ENCODE data around the gene ELFN2.
A peak's percentile ranks its signal among the peaks of the same experiment; 100 is the strongest.

ELFN2 gene

DNA sequence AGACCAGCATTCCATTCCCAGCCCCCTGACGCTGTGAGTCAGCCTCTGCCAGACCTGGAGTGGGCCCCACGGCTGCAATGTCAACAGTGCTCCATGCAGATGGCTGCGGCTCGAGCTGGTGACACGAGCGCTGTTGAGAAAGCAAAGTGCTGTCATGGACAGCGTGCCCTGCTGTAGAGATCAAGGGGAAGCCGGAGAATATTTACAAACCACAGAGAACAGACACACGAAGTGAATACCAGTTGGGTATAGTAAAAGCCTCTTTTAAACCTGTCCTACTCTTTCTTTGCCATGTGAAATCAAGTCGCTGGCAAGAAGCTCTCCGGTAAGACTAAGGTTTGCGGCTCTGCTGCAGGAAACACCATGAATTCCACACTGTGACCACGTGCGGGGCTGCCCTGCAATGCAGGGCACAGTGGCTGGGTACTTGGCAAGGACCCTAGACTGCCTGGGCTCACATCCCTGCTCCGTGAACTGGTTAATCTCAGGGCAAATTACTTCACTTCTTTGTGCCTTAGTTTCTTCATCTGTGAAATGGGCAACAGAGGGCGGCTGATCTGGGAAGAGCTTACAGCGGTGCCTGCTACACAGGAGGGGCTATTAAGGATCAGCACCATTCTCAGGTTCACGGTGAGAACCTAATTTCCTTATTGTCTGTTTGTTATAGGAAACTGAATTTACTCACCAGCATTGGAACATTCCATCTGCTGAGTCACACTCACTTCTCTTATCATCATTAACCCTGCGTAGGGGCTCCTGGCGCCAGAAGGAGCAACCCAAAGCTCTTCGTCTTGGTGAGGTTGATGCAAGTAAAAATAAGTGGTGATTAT lies 27.8 kb upstream of the ELFN2 start:
- DNase-seq, result no peak

DNA sequence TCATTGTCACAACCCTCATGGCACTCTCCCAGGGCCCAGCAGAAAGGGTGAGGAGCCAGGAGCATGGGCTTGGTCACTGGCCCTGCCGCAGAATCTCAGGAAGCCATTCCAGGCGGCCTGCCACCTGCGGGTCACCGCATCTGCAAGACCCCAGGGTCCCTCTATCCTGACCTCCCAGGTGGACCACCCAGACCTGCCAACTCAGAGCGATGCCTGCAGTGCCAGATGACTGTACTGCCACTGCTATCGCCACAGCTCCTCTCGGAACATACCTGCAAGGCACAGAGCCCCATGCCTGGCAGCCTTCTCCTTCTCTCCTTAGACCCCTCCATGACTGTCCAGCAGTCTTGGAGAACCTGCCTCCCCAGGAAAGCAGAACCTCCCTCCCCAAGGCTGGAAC lies 26.4 kb upstream of the ELFN2 start:
- DNase-seq, result no peak

DNA sequence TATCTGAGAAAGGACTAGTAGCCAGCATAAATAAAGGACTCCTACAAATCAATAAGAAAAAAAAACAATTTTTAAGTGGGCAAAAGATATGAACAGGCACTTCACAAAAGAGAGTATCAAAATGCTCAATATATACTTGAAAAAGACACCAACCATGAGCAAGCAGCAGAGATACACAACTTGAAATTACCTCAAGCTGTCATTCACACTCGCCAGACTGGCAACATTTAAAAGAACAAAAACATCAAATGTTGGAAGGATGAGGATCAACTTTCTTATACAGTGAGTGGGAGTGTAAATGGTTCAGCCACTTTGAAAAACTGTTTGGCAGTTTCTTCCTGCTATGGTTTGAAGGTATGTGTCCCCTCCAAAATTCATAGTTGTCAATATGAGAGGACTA lies 23.9 kb upstream of the ELFN2 start:
- no peak for DNase-seq

DNA sequence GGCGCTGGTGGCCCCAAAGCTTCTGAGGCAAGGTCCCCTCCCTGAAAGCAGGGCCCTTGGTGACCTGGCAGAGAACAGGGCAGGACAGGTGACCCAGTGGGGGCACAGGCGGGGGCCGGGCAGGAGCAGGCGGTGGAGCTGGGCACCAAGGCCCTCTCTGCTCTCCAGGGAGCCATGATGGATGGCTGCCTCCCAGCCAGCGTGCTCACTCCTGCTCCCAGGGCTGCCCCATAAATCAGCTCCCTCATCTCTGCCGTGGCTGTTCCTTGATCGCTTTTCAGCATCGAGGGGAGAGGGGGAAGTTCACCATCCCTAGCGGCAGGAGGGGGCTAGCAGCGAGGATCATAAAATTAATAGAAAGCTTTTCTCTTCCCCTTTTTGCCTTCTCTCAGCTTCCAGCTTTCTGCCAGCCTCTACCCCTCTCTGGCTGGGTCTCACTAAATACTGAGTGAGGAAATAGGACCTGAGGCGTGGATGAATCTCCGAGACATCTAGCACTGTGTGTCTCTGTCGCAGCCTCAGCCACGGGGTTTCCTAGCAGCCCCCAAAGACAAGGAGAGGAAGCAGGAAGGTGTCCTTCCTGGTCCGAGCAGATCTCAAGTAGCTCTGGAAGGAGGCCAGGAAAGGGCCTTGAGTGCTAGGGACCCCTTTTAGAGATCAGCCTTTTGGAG lies 22.2 kb upstream of the ELFN2 start:
- no peak for DNase-seq

DNA sequence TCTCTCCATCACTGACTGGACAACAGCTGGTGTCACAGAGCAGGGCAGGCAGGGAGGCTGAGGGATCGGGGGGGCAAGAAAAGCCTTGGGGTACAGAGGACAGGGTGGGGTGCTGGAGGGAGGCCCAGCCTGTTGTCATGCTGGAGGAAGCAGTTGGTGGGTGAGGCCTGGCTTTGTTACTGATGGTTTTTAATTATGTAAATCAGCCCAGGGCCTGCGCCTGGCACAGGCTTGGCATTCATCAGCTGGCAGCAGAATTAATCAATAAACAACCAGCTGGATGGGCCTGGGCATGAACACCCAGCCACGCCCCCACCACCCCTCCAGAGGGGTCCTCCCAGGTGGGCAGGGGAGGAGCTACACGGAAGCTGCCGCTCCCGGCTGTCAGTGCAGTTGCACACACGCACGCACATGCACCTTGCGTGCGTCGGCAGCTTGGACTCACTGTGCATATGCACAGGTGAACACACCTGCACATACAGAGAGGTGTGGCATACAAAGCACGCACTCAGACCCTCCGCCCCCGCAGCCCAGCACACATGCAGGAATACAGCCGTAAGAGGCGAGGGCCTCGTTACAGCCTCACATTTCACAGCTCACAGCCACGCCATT lies 21.3 kb upstream of the ELFN2 start:
- DNase-seq, result peak; percentile 4 to 25

DNA sequence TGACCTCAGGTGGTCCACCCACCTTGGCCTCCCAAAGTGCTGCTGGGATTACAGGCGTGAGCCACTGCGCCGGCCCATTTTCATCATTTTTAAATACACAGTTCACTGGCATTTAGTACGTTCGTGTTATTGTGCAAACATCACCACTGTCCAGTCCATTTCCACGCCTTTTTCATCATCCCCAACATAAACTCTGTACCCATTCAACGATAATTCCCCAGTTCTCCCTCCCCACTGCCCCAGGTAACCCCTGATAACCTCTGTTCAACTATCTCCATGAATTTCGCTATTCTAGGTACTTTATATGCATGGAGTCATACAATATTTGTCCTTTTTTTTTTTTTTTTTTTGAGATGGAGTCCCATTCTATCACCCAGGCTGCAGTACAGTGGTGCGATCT lies 18.2 kb upstream of the ELFN2 start:
- DNase-seq, result no peak

DNA sequence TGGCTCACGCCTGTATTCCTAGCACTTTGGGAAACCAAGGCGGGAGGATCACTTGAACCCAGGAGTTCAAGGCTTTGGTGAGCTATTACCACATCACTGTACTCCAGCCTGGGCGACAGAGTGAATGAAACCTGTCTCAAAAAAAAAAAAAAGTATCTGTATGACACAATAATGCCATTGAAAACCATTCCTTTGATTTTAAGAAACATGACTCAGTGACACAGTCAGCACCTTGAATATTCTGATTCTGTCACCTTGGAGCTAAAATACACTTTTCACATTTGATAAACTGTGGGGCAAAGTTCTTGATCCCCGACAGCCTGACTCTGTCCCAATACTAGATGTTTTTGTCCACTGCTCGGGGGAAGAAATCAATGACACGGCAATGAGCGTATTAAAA lies 16.7 kb upstream of the ELFN2 start:
- no peak for DNase-seq

DNA sequence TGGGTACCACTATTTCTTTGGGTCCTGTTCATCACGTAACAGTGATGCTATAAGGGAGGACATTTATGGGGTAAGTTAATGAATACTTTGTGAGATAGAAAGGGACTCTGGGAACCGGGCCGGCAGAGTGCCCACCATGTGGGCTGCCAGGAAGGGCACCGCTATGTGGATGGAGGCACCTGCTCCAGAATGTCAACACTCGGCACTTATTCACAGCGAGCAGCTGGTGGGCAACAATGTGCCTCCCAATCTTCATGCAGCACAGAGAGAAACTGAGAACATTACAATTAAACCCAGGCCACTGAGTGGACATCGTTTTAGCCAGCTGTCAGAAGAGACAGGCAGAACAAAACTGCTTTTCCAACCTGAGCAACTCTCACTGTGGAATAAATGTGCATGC lies 15.8 kb upstream of the ELFN2 start:
- DNase-seq, result no peak

DNA sequence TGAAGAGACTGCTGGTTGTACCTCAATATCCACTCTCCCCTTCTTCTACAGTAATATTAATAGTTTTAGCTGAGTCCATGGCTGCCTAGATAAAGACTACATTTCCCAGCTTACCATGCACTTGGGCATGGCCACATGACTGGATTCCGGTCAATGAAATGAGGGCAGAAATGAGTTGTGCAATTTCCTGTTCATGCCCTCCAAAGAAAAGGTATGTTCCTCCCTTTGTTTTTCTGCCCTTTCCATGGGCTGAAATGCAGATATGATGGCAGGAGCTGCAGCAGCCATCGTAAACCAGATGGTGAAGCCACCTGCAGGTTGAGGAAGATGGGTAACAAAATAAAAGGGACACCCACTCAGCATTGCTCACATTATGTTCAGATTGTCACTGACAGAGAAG lies 15.3 kb upstream of the ELFN2 start:
- DNase-seq, result no peak

DNA sequence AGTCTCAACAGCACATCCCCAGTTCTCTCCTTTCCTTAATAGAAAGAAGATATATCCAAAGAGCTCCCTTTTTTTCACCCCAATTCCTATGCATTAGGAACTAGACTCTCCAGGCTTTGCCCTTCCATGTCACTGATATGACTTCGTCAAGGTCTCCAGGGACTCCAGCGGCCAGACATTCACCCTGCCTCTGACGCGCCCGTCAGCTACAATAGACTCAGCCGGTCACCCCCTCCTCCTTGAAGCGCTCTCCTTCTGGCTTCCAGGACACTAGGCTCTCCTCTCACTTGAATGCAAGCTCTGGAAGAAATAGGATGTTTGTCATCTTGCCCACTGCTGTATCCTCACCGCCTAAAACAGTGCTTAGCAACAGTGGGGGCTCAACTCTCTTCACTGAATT lies 14.9 kb upstream of the ELFN2 start:
- no peak for DNase-seq

DNA sequence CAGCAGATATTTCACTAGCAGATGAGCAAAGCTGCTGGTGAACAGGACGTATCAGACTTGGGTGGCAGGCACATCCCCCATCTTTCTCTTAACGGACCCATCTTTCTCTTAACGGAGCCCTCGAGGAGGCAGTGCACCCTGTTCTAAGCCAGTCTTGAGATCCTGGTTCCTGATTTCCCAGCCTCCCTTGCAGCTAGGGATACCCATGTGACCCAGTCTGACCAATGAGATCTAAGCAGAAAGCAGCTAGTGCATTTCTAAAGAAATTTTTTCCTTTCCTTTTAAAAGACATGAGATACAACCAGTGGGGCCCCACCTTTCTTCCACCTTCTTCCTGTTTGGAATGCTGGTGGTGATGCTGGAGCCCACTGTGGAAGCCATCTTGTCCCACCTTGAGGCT lies 13.6 kb upstream of the ELFN2 start:
- DNase-seq, result no peak

DNA sequence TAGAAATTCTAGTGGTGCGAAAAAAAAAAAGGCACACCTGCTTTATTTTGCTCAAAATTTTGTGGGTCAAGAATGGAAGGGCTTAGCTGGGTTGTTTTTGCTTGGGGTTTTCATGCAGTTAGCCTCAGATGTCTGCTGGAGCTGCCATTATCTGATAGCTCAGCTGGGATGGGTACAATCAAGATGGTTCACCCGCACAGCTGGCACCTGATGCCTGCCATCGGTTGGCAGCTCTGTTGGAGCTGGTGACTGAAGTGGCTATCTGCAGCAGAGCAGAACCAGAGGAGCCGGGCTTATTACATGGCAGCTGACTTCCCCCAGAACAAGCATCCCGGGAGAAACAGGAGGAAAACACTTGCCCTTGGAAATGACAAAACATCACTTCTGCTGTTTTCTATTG lies 12.1 kb upstream of the ELFN2 start:
- DNase-seq, result no peak

DNA sequence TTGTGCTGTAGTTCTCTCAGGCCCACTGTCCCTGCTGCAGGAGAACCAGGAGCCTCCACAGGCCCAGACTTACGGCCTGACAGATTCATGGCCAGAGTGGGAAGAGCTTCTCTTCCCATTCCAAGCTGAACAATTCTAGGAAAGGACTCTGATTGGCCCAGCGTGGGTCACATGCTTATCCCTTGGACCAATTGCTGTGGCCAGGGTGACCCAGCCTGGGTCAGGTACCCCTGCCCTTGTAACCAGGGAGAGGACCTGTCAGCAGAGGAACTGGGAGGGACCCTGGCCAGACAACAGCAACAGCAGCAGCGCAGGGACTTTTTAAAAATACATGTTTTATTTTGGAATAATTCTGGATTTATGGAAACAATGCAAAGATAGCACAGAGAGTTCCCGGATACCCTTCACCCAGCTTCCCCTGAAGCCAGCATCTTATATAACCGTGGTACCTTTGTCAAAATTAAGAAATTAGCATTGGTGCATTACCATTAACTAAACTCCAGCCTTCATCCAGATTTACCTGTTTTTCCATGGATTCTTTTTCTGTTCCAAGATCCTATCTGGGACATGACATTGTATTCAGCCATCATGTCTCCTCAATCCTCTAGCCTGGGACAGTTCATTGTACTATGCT lies 8.8 kb upstream of the ELFN2 start:
- no peak for DNase-seq

DNA sequence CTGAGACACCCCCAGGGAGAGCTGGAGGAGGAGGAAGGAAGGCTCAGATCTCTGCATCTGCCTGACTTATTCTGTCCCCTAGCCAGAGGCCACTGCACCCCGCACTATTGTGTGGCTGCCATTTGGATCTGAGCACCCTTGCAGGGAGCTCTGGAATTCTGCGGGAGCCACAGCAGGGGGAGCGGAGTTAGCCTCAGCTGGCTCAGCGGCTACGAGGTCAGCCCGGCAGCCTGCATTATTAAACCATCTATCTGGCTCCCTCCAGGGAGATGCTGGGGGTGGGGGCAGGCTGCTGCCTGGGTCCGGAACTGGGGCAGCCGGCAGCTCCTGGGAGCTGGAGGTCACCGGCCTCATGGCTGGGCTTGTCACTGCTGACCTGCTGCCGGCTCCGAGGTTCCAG lies 6.5 kb upstream of the ELFN2 start:
- DNase-seq, result no peak

DNA sequence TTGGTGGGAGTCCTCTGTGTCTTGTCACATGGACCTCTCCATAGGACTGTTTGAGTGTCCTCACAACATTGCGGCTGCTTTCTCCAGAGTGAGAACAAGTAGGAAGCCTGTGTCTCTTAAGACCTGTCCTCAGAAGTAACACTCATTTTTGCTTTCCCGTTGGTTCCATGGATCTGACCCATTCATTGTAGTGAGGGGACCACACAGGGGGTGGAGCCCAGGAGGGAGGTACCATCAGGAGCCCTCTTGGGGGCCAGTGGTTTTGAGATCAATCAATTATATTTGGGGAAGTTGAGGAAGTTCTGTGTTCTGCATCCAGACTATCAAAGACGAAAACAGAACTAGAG lies 5.4 kb upstream of the ELFN2 start:
- DNase-seq, result no peak

DNA sequence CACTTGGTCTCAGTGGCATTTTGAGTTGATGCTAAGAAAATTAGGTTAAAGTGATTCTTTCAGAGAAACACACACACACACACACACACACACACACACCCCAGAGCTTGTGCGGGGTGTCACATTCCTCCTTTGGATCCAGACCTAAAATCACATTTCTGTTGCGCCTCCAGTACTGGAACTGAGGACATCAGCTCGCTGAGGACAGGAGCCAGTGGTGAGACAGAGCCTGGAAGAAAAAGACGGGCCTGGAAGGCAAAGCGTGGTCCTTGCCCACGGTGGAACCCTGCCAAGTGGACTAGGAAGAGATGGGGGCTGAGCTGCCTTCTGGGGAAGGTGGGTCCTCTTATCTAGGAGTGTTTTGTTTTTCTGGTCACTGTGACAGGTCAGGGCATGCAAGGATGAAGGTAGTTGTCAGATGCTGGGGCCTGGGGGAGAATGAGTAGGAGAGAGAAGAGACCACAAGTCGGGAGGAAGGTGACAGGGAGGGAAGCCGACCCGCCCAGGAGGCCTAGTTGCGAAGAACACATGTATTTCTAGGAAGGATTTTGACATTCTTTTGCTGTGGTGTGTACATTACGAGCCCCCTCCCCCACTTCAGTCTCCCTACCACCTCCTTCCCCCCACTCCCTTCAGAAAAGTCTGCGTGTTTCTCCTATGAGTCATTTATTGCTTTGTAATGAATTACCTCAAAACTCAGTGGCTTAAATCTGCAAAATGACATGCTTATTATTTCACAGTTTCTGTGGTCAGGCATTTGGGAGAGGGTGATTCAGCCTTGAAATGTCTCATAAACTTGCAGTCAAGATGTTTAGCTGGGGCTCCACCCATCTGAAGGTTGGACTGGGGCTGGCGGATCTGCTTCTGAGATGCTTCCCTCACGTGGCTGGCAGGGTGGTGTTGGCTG lies 4.8 kb upstream of the ELFN2 start:
- no peak for DNase-seq

DNA sequence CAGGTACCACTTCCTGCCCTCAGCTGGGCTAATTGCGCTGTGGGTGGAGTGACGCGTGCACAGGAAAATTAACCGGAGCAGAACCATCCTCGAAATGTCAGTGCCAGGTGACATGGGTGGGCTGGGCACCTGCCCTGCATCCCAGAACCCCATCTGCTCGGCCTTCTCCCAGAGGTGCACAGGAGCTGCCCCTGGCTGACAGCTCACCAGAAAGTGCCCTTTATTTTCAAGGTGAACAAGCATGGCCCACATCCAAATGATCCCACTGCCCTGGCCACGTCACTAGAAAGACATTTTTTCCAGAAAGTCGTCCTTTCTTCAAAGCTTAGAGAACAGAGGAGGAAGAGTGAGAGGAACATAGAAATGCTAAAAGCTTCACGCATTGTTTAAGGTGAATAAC lies 4.1 kb upstream of the ELFN2 start:
- no peak for DNase-seq

DNA sequence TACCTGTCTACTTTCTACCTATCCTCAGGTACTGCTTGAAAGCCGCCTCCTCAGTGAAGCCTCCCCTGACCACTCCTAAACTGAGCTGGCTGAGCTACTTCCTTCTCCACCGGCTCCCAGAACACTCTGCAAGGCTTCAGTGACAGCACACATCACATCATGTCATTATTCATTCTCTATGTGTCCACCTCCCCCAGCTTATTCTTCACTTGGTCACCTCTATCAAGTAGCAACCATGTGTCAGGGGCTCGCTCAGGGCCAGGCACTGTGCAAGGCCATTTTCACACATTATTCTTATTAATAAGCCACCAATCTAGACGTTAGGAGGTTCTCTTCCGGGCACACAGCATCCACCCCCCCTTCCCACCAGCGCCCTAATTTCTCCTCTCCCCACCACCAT lies 3.7 kb upstream of the ELFN2 start:
- DNase-seq, result no peak

DNA sequence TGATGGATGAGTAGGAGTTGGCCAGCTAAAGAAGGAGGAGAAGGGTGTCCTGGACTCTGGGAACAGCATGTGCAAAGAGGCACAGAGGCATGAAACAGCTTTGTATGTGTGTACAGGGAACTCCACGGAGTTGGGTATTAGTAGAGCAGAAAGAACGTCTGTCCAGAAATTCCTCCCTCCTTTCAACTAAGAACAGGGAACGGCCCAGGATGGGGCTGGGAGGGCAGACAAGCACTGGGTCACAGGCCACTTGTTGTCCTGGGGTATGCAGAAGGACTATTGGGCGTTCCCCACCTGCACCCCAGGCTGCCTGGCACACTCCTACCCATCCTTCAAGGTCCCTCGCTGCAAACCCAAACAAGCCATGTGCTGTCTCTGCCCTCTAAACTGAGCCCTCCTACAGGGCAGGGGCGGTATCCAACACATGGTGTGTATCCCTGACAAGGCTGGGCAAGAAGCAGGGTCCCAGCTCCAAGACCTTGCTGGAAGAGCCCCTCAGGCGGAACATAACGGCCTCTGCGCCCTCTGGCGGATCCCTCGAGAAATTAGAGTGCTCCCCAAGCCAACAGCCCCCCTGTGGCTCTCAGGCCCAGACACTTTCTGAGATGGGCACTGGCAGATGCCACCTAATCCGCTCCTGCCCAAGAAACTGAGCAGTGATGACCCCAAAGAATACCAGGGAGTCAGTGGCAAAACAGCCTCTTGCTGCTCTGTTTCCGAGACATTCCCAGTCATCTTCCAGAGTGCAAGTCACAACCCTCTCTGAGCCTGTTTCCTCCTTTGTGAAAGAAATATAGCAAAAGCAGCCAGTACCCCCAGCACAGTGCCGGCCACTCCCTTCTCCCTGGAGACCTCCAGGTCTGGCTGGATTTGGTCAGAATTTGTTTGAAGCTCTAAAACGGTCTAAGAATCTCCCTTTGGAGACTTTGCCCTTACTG lies 1.6 kb upstream of the ELFN2 start:
- no peak for DNase-seq

DNA sequence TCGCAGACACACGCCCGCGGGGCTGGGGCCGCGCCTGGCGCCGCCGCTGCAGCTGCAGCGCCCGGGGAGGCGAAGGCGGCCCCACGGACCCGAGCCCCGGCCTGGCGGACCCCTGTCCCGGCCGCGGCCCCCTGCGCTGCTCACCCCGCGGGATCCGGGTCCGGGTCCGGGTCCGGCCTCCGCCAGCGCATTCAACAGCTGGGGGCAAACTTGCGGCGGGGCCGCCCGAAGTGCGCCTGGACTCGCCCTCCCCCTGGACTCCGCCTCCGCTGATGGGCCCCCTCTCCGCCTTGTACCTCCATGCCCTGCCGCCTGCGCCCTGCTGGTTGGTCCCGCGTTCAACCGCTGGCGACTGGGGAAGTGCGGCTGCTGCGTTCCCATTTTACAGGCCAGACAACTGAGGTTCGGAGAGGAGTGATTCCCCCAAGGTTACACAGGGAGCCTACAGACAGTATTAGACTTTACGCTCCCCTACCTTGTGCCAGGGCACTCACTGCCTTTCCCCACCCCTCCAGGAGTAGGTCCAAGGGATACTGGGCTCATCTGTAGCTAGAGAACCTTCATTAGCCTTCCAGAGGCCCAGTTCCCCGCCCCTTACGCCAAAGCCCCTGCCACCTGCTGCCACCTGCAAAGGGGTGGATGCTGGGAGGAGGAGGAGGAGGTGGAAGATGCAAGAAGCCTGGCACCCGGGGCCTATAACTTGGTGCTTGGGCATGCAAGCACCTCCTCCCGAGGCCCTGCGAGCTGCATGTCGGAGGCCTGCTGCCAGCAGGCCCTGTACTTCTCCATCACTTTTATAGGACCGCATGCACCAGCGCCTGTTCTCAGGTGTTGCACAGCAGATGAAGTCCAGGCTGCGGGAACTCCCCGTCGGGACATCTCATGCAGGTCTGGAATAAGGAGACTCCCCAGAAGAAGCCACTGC lies 694 bp upstream of the ELFN2 start:
- no peak for DNase-seq

DNA sequence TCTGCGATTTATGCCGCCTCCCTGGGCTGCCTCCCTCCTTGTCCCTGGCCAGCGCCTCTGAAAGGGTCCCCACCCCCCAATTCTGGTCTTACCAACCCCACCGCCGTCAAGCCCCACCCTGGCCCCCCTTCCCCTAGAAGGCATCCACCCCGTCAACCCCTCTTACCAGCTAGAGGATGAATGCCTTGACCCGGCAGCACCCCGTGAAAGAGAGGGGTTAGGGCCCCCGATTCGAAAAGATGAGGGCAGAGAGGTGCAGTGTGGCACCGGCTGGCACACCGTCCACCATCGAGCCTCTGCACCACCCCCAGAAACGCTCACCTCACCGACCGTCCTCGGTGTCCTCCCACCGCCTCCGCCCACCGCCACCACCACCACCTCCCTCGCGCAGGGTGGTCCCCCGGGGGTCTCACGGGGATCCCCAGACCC lies 559 bp downstream of the ELFN2 start:
- DNase-seq, result no peak

All from NCI-H187 (cell line).